CD4-positive, alpha-beta T cell treated with Interleukin-1 beta for 1 hour (primary cell): ENCODE measurements around the gene SRGAP1.
"Not testable (repeated sequence)": the region's sequence is repeated elsewhere in the genome, so short reads cannot be mapped to it uniquely, and the experiment has no call there.

ENCODE experiments used
- DNase-seq, 2 donors: peaks; one replicate each; pipeline ENCODE4 v3.0.0-alpha.2; 2020 to 2022

The SRGAP1 gene

GRCh38 chr12:64181430-64182291 is 337.2 kb downstream of the SRGAP1 start:
- no peak for DNase-seq

GRCh38 chr12:64184216-64184615 is 339.7 kb downstream of the SRGAP1 start:
- DNase-seq: no peak

GRCh38 chr12:64186789-64187188 is 342.3 kb downstream of the SRGAP1 start:
- no peak for DNase-seq

GRCh38 chr12:64187370-64187769 is 342.9 kb downstream of the SRGAP1 start:
- DNase-seq: no peak

GRCh38 chr12:64187794-64188193 is 343.3 kb downstream of the SRGAP1 start:
- DNase-seq: no peak

- DNase-seq: no peak
Measured at GRCh38 chr12:64189530-64189929, 345.0 kb downstream of the SRGAP1 start.

GRCh38 chr12:64190140-64190539 is 345.6 kb downstream of the SRGAP1 start:
- DNase-seq: no peak

GRCh38 chr12:64192644-64193444 is 348.3 kb downstream of the SRGAP1 start:
- DNase-seq: no peak

- no peak for DNase-seq
Measured at GRCh38 chr12:64193931-64194330, 349.4 kb downstream of the SRGAP1 start.

- DNase-seq: no peak
Measured at GRCh38 chr12:64194333-64195149, 350.0 kb downstream of the SRGAP1 start.

- DNase-seq: not testable (repeated sequence)
Measured at GRCh38 chr12:64195841-64196240, 351.3 kb downstream of the SRGAP1 start.

GRCh38 chr12:64203036-64203435 is 358.5 kb downstream of the SRGAP1 start:
- no peak for DNase-seq

GRCh38 chr12:64203775-64204174 is 359.3 kb downstream of the SRGAP1 start:
- no peak for DNase-seq

GRCh38 chr12:64205542-64205941 is 361.0 kb downstream of the SRGAP1 start:
- no peak for DNase-seq

- no peak for DNase-seq
Measured at GRCh38 chr12:64207453-64207852, 363.0 kb downstream of the SRGAP1 start.
